HG03457 (cell line): Measurements from ENCODE around the gene ASIC3.

Experiments used
- ATAC-seq: cut with Tn5 transposase; IDR thresholded peaks from one replicate; pipeline ENCODE4 v1.9.1; 2021; ENCODE audit warnings: moderate number of reproducible peaks; ENCODE audit not compliant: unreplicated experiment

ASIC3 gene

DNA sequence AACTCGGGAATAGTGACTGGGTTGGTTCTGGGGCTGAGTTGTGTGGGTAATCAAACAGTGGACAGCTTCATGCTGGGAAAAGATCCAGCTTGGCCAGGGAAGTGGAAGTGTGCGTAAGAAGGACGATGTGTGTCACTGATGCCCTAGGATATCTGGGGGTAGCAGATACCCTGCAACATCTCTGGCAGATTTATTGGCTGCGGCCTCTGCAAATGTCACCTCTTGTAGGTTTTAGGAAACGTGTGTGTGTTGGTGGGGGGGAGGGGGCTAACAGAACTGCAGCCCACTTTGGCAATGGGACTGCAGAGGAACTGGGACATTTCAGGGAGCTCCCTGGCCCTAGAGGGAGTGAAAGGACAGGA is 37.0 kb downstream of the ASIC3 start:
- no peak for ATAC-seq

DNA sequence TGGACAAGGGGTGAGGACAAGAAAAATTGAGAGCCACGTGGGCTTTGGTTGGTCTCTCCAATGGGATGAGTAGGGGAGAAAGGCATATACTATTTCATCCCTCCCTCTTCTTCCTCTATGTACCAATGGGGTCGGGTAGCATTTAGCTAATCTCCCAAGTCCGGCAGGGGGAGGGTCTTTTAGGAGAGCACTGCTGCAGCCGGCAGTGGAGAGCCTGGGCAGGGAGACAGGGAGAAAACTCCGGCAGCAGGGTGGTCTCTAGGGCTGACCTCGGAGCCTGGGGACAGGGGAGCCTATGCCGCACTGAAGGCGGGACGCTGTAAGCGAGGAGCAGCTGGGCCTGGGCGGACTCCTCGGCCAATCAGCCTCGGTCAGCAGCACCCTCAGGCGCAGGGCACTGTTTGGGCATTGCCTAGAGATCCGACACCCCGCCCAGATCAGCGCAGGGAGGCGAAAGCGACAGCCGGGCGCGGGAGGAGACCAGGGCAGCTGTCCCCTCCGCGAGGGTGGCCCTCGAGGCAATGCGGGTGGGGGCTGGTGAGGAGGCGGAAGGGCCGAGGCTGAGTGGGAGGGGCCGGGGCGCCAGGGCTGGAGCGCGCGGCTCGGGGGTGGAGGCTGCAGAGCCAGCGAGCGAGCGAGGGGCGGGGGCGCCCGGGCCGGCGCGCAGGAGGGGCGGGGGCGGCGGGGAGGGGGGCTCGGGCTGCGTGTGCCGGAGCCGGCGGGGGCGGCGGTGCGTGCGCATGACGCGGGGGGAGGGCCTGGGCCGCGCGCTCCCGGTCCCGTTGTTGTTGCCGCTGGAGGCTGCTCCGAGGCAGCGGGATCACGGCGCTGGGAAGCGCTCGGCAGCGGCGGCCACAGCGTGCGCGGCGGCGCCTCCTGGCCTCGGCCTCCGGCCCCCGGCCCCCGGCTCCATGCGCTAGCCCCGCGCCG is 37.6 kb downstream of the ASIC3 start, which contains the start of gene AGAP3:
Gene AGAP3, plus strand, starts transcription at position 785 of the 930 bp plus-strand sequence. CDS start 267 bp downstream, outside the sequence.
- ATAC-seq = peak; percentile 30

DNA sequence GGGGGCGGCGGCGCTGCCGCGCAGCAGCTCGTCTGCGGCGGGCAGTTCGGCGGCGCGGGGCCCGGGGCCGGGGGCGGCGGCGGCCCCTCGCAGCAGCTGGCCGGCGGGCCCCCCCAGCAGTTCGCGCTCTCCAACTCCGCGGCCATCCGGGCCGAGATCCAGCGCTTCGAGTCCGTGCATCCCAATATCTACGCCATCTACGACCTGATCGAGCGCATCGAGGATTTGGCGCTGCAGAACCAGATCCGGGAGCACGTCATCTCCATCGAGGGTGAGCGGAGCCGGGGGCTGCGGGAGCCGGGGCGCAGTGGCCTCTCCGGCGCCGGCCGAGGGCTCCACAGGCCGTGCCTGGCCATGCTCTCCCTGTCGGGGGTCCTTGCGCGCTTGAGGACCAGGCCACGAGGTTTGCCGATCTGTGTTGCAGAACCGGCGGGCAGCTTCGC is 38.5 kb downstream of the ASIC3 start:
- no peak for ATAC-seq

DNA sequence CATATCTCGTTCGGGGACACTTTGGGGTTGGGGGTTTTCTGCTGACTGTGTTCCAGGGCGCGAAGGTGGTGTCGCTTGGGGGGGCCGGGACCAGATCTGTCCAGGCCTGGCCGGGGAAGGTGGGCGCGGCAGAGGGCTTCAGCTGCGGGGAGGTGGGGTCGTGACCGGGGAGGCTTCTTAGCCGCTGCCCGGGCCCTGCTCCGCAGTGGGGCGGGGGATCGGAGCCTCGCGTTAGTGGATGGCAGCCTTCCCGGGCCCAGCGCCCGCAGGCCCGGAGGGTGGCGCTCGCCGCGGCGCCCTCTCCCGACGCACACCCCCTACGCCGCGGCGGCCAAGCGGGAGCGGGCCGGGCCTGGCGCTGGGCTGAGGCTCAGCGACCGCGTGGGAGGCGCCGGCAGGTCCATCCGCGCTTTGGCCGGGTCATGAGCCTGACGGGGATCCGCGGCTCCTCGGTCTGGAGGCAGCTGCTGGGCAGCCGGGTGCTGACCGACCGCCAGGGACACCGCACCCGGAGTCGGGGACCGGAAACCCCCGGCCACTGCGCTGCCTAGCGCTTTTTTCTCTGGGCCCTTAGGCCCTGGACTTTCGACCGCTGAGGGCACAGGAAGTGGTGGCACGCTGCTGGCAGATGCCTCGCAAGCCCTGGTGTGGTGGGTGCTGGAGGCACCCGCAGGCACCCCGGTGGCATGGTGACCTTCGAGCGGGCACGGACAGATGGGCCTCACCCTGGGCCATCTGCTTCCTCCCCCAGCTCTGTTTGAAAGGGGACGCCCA is 39.1 kb downstream of the ASIC3 start:
- ATAC-seq = no peak

DNA sequence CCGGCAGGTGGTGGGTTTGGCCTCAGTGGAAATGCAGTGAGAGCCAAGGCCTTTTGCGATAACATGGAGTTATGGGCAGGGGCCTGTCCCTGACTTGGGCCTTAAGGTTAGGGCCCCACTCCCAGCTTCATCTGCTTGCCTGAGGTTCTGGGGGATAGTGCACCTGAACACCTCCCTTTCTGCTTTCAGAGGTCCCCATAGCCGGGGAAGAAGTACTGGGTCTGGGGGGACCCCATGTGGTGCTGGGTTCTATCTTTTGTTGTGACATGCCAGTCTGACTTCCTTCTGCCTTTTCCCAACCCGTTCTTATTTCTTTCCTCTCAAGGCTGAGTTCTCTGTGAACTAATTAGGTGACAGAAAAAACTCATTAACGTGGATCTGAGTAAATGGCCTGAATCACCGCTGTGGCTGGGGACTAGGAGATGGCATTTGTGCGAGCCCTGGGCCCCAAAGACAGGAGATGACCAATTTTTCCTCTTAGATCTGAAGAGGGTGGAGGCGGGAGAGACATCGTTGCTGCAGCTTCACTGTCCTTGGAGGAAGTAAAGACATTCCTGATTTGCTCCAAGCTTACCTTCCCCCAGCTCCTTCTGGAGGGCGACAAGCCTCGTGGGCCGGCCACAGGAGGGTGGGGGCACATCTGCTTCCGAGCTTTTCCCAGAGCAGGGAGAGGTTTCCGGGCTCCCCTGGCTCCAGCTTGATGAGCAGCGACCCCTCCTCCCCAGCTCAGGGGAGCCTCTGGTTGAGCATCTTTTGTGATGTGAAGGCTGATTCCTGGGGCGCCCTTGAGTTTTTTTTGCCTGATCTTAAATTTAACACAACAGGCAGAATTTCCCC is 39.9 kb downstream of the ASIC3 start:
- ATAC-seq = no peak

DNA sequence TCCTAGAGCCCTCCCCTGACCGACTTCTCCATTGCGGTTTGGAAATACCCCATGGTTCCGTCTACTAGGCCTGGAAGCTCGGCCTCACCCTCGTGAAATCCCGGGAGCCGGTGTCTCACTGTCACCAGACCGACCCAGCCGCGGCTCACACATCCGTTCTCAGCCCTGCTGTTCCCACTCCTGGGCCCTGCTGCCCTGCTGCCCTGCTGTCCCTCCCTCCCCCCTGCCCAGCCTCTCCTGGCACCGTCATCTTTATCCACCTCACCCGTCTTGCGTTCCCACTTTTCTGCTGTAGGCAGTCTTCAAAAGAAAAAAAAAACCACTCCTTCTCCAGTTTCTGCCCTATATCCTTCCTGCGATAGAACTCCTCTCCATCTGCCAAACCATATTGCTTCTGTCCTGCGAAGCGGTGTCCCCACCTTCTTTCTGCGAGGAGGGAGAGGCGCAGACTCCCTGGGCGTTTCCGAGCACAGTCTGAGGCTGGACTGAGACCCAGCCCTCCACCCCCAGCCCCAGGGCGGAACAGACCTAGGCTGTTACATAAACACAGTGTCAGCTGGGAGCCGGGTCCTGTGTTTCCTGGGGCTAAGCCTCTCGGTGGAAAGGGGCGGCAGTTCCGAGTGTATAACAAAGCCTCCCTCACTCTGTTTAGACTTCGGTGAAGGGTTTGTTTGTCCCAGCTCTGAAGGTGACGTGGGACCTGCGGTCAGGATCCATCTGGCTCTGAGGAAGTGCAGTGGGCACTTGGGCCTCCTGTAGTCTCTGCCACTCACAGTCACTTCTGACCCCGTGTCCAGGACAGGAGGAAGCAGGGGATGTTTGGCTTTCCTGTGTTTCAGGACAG is 40.7 kb downstream of the ASIC3 start:
- no peak for ATAC-seq

DNA sequence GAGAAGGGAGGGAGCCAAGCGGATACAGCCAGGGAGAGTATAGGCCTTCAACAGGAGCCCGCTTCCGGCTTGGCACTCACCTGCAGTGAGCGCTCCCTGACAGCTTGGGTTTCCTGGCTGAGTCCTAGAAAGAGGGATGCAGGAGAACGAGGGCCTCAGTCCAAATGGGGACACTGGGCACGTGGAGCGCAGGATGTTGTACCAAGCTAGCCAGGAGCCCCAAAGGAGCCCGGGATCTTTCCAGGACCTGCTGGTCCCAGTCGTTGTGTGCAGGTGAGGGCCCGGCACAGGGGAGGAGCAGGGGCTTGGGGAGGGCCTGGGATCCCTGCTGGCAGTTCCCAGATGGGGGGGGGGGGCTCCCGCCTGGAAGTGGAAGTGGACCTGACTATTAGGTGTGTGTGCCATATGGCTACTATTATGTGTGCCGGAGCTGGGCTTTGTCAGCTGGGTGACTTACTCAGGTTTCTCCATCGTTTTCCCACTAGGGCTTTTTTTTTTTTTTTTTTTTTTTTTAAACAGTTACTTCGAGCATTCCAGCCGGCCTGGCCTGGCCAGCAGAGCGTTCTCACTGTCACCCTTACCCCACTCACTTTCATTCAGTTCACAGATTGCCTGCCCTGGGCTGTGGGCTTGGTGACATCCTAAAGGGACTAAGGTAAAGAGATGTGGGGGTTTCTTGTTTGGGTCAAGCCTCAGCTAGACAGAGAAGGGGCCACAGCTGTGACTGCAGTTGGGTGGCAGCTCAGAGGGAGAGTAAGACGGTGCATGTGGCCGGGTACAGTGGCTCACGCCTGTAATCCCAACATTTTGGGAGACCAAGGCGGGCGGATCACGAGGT is 41.8 kb downstream of the ASIC3 start:
- no peak for ATAC-seq

DNA sequence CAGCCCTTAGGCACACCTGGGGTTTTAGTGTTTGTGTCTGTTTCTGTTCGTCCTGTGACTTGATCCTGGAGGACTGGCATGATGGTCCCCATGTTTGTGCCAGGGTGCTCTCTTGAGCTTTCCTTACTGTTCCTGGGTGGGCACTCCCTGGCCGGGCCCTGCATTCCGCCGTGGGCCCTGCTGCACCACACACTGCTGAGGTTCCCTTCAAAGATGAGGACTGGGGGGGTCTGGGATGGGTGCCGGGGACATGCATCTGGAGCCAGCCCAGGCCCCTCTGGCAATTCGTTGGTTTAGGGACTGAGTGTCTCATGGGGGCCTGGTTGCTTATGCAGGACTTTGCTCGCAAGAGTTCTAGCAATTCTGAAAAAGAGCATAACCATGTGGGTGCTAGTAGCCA is 42.7 kb downstream of the ASIC3 start:
- ATAC-seq = no peak

DNA sequence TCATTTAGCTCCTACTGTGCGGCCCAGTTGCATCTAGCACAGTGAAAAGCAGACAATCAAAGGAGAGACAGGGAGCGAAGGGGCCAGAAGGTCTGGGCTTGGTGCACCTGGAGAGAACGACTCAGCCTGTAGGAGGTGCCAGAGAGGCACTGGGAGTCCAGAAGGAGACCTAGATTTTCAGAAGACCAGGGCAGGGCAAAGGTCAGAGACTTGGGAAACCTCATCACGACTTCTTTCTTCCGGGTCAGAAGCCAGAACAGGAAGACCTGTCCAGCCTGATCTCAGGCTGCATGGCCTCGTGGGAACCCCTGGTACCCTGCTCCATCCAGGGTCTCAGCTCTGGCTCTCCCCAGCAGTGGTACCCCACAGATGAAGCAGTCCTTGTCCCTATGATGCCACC is 43.1 kb downstream of the ASIC3 start:
- ATAC-seq = no peak

DNA sequence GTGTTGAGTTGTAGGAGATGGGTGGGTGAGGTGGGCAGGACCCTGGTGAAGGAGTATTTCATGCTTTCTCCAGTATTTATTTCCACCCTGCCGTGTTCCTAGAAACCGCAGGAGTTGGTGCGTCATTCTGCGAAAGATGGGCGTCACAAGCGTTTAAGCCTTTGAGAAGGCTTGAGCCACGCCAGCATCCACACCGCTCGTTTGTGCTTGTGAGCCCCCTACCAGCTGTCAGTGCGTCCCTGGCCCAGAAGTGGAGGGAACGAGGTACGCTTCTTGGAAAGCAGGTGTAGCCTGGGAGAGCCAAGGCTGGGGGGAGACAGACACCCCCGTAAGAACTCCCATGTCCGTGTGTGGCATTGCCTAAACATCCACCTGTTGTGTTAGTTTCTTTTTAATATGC is 43.7 kb downstream of the ASIC3 start:
- ATAC-seq = no peak

DNA sequence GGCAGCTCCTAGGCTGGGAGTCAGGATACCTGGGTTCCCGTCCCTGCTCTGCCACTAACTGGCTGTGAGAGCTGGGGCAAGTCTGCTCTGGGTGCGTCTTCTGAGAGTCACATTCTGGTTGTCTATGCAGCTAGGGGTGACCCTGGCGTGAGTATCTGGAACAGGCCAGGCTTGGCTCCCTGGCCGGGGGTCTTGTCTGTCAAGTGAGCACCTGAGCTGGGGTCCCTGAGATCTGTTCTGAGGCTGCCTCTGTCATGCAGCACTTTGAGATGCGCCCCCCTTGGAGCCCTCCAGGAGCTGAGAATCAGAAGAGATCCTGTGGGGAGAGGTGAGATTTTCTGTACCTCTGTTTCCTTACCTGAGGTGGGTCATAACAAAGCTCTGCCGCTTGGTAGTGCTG is 45.4 kb downstream of the ASIC3 start:
- no peak for ATAC-seq

DNA sequence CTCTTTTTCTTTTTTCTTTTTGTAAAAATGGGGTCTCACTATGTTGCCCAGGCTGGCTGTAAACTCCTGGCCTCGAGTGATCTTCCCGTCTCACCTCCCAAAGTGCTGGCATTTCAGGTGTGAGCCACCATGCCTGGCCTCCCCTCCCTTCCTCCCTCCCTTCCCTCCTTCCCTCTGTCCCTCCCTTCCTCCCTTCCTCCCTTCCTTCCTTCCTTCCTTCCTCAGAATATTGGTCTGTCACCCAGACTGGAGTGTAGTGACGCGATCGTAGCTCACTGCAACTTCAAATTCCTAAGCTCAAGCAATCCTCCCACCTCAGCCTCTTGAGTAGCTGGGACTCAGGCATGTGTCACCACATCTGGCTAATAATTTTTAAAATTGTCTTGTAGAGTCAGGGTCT is 46.3 kb downstream of the ASIC3 start:
- ATAC-seq = no peak

DNA sequence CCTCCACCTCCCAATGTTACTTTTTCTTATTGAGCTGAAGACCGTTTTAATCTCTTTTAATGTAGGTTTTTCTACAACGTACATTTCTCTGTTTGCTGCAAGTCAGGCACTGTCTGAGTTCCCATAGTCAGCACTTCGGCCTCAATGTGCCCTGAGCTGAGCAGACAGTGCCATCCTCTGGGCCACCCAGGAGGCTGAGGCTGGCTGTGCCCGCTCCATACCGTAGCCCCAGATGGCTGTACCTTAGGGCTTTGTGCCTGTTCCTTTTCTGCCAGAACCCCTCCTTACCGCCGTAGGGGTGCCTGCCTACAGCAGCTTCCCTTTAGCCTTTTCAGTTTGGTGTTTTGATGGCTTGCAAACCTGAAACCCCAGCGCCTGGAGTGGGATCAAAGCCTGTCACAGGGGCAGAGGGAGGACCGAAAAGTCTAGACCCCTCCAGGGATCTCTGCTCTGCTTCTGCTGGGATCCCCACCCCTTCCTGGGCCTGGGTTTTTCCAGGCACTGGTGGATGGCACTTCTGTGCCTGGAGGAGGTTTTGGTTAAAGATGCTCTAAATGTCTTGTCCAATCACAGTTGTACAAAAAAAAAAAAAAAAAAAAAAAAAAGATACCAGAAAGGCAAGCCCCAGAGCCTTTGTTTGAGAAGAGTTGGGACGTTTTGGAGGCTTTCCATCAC is 46.9 kb downstream of the ASIC3 start:
- ATAC-seq = no peak

DNA sequence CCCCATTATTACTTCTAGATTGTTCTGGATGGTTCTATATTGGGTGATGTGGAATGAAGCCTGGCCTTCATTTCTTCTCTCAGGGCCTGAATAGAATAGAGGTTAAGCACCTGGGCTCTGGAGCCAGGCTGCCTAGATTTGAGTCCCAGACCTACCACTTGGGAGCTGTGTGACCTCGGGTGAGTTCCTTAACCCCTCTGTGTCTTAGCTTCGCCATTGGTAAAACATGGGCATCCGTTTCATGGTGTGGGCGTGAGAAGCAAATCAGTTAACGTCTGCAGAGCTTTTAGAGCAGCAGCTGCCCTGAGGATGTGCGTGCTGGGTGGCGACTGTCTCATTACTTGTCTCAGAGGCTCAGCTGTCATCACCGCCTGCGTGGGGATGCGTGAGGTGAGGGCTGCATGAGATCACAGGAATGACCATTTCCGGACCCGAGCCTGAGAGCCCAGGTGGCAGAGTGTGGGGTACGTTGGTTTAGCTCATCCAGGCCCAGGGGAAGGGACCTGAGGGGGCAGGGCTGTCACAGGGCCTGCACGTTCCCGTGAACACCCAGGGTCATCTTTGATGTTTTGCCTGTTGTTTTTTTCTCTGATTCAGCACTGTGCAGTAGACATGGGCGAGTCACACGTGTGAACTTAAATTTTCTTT is 47.6 kb downstream of the ASIC3 start:
- no peak for ATAC-seq

DNA sequence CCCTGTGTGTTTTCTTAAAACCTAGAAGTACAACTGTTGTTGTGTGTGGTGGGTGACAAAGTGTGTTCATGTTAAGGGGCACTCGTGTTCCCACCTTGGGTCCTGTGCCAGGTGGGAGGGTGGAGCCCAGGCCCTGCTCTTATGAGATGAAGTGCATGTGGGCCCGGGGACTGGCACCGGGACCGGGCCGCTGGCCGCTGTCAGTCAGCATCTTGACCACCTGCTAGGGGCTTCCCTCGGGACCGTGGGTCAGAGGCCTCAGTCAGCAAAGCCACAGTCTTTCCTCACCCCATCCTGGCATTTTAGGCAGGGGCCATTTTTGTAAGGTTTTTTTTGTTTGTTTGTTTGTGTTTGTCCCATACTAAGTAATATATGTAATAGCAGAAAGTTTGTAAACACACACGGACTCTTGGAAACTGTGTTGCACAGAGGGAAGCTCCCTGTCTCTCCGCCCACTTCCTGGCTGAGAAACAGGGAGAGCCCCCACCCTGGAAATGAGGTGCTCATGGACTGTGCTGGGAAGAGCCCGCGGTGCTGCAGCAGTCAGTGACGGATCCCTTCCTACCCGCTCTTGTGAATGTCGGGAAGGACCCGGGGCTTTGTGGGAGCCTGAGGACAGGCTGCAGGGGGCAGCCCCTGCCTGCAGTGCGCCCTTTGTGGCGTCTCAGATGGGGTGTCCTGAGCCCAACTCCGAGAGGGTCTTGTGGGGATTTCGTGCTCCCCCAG is 51.3 kb downstream of the ASIC3 start:
- ATAC-seq = no peak

DNA sequence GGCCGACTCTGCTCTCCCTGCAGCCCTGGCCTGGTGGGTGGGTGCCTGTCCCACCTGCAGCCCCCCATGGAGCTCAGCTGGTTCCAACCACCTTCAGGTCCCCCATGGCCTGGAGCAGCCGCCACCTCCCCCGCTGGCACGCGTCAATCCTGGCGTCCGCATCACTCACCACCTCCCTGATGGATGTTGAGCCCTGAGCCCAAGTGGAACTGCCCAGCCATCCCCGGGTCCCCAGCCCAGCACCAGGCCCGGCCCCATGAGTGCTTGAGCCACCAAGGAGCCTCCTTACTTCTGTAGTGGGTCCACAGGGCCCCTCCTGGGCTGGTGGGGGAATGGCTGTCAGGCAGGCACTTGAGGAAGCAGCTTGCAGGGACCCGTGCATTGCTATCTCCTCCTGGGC is 52.6 kb downstream of the ASIC3 start:
- ATAC-seq = no peak

DNA sequence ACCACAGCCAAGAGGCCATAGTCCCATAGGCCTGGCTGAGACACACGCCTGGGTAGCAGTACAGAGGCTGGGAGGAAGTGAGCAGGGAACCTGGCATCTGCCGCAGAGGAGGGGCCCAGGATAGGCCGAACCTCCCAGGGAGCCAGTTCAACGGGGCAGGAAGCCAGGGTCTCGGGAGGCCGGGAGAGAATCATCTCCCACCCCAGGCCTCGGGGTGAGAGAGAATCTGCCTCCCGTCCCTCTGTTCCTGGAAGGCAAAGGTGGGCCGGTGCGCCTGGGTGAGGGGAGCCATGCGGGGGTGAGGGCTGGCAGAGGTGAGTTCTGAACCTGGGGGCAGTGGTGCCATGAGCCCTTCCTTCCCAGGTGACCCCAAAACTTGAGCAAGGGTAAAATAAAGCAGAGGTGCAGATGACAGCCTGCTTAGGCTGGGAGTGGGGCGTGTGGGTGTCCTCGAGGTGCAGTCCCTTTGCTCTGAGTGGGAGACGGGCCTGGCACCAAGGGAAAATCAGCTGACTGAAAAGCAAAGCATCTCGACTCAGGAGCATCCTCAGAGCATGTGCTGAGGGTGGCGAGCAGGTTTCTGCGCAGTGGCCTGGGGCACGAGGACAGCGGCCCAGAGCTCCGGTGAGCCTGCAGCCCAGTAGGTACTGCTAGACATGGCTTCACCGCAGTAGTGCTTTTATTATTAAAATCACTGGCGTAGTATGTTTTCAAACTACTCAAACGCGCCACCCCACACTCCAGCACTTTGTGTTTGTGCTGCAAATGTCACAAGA is 53.5 kb downstream of the ASIC3 start:
- no peak for ATAC-seq
